Measurements from ENCODE around the gene CNTNAP2.

- no peak for TF ChIP-seq CTCF (IDR thresholded peaks at IDR 0.05)
- no peak for TF ChIP-seq POLR2A (IDR thresholded peaks at IDR 0.05)
These were observed 32.5 kb upstream of the CNTNAP2 start for GRCh38 chr7:146084086-146084485.

Data from lower leg skin (tissue), 3 donors.